PC-3 (cell line): ENCODE results near the gene TAF1D. TPM values are rescaled to one million over a fixed set of nuclear protein-coding genes. Genes with fewer than 3 reads are reported as not detected.
A peak's percentile ranks its signal among the peaks of the same experiment; 100 is the strongest.

Source experiments
- ATAC-seq: fragments of 200-7000 bp; cut with Tn5 transposase; 2 replicates; pipeline ENCODE4 v1.9.1; 2020; ENCODE audit warnings: mild to moderate bottlenecking, moderate library complexity
- BruUV-seq: library from RNA; stranded (reverse); fragments of 400-500 nt; replicated peaks from 2 replicates; lab custom pipeline; 2021; lab: Mats Ljungman, UMichigan
- CTCF ChIA-PET: fragments of 300-600 bp; sonication (Branson Sonifier 250); formaldehyde crosslinking; loops from one replicate; lab custom pipeline; 2022; ENCODE audit warnings: antibody characterized with exemption; lab: Charles Lee
- POLR2A ChIA-PET: fragments of 300-600 bp; sonication (Branson Sonifier 250); formaldehyde crosslinking; loops from one replicate; lab custom pipeline; 2022; ENCODE audit warnings: antibody characterized with exemption; ENCODE audit not compliant: unreplicated experiment; lab: Charles Lee
- DNase-seq: peaks from one replicate; pipeline ENCODE4 v3.0.0-alpha.2; 2015
- H2AFZ ChIP-seq: fragments of 300-600 bp; sonication (generic); 2 replicates; pipeline ENCODE4 v1.6.0; 2016; ENCODE audit warnings: antibody characterized with exemption, low read length
- H3F3A ChIP-seq: fragments of 300-600 bp; sonication (generic); one replicate; pipeline ENCODE4 v1.6.0; 2017; ENCODE audit warnings: antibody characterized with exemption, low read length, control low read depth, mild to moderate bottlenecking; ENCODE audit not compliant: unreplicated experiment
- H3K27ac ChIP-seq: fragments of 300-600 bp; sonication (generic); 2 replicates; pipeline ENCODE4 v1.5.1; 2016; ENCODE audit warnings: mild to moderate bottlenecking, low read length
- H3K27me3 ChIP-seq: fragments of 300-600 bp; sonication (generic); 2 replicates; pipeline ENCODE4 v1.6.1; 2016; ENCODE audit warnings: low read length, mixed read lengths
- H3K36me3 ChIP-seq: fragments of 300-600 bp; sonication (generic); 2 replicates; pipeline ENCODE4 v1.6.1; 2016; ENCODE audit warnings: low read depth, mixed run types, low read length, mixed read lengths
- H3K4me1 ChIP-seq: fragments of 300-600 bp; sonication (generic); 2 replicates; pipeline ENCODE4 v1.5.1; 2016; ENCODE audit warnings: low read length; ENCODE audit not compliant: insufficient read depth
- H3K4me2 ChIP-seq: fragments of 300-600 bp; sonication (generic); 2 replicates; pipeline ENCODE4 v1.6.0; 2016; ENCODE audit warnings: low read length
- H3K4me3 ChIP-seq: fragments of 300-600 bp; sonication (generic); 2 replicates; pipeline ENCODE4 v1.5.1; 2016; ENCODE audit warnings: mild to moderate bottlenecking, low read length, mixed read lengths
- H3K79me2 ChIP-seq: fragments of 300-600 bp; sonication (generic); 2 replicates; pipeline ENCODE4 v1.6.1; 2017; ENCODE audit warnings: low read length, mixed read lengths
- H3K9ac ChIP-seq: fragments of 300-600 bp; sonication (generic); 2 replicates; pipeline ENCODE4 v1.6.0; 2016; ENCODE audit warnings: mild to moderate bottlenecking, low read length
- H3K9me2 ChIP-seq: fragments of 300-600 bp; sonication (generic); replicated peaks from 2 replicates; pipeline ENCODE4 v1.6.1; 2016; ENCODE audit warnings: mixed run types, low read length, mixed read lengths
- H3K9me3 ChIP-seq: fragments of 300-600 bp; sonication (generic); 2 replicates; pipeline ENCODE4 v1.6.1; 2016; ENCODE audit warnings: low read length, mixed read lengths
- H4K20me1 ChIP-seq: fragments of 300-600 bp; sonication (generic); 2 replicates; pipeline ENCODE4 v1.6.1; 2016; ENCODE audit warnings: low read length, mixed read lengths
- CTCF ChIP-seq: fragments of 300-600 bp; sonication (generic); conservative IDR thresholded peaks from 2 replicates; pipeline ENCODE4 v1.5.1; 2017; ENCODE audit warnings: antibody characterized with exemption, low read depth, mild to moderate bottlenecking, low read length
- EZH2 ChIP-seq: fragments of 300-600 bp; sonication (generic); IDR thresholded peaks from one replicate; pipeline ENCODE4 v1.6.1; 2017; ENCODE audit warnings: antibody characterized with exemption, mild to moderate bottlenecking, low read length; ENCODE audit not compliant: unreplicated experiment
- EZH2phosphoT487 ChIP-seq: fragments of 300-600 bp; sonication (generic); IDR thresholded peaks from 2 replicates; pipeline ENCODE4 v1.6.1; 2018; ENCODE audit warnings: mild to moderate bottlenecking, antibody characterized with exemption, low read length, borderline replicate concordance
- intact Hi-C: fragments of 100-400 bp; cut with micrococcal nuclease; formaldehyde crosslinking; loops from 2 replicates; pipeline ENCODE4 v1.9.0; 2023
- total RNA-seq: library from RNA; depleted of rRNA; stranded (reverse); fragments of >200 nt; gene quantifications from 2 replicates; pipeline ENCODE4 v1.2.3, GENCODE V29; 2014

TAF1D gene
- total RNA-seq, 1 experiment from 2014 or later = 135 TPM

DNA sequence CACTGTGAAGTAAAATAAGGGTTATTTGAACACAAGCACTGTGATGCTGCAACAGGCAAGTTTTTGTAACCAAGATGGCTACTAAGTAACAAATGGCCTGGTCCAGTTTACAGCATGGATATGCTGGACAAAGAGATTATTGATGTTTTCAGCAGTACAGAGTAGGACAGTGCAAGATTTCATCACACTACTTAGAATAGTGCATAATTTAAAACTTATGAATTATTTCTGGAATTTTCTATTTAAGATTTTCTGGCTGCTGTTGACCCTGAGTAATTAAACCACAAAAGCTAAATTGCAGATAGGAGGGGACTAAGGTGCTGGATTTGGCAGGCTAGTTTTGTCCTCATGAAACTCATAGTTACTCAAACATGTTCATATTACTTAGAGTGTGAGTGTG, 46.7 kb downstream of the TAF1D start:
- no peak for DNase-seq
- ChIA-PET POLR2A (no interaction called here), CTCF (no interaction called here)
- H3K27ac ChIP-seq = no peak overlapping the region
- no peak for ATAC-seq
- H4K20me1 ChIP-seq = no peaks in the 10 kb centered on the region
- no peaks in the 10 kb centered on the region for H3F3A ChIP-seq
- no peaks in the 10 kb centered on the region for H3K9me2 ChIP-seq
- H3K9me3 ChIP-seq = no peaks in the 10 kb centered on the region
- intact Hi-C loops = no loop called here
- no peak overlapping the region for H3K4me2 ChIP-seq
- no TSS peak for BruUV-seq
- TF ChIP-seq EZH2 (no peak), EZH2phosphoT487 (no peak), CTCF (no peak)
- H3K27me3 ChIP-seq = no peaks in the 10 kb centered on the region
- no peak overlapping the region for H2AFZ ChIP-seq
- H3K9ac ChIP-seq = no peak overlapping the region
- H3K79me2 ChIP-seq = no peaks in the 10 kb centered on the region
- no peak overlapping the region for H3K4me3 ChIP-seq
- H3K4me1 ChIP-seq = no peaks in the 10 kb centered on the region
- H3K36me3 ChIP-seq = peaks cover 72% of the 10 kb centered on the region

GRCh38 chr11:93694109-93694508, 47.2 kb downstream of the TAF1D start:
- ChIA-PET POLR2A (no interaction called here), CTCF (no interaction called here)
- Histone ChIP-seq H3K79me2 (no peaks in the 10 kb centered on the region), H3K4me1 (no peaks in the 10 kb centered on the region), H3K9me3 (no peaks in the 10 kb centered on the region), H2AFZ (no peak overlapping the region), H4K20me1 (no peaks in the 10 kb centered on the region), H3K9ac (no peak overlapping the region), H3K4me2 (no peak overlapping the region), H3K36me3 (peaks cover 72% of the 10 kb centered on the region), H3K9me2 (no peaks in the 10 kb centered on the region), H3K4me3 (no peak overlapping the region), H3K27ac (no peak overlapping the region), H3F3A (no peaks in the 10 kb centered on the region), H3K27me3 (no peaks in the 10 kb centered on the region)
- intact Hi-C loops = no loop called here
- peak; percentile 76 for ATAC-seq
- DNase-seq = peak; percentile 12
- BruUV-seq = no TSS peak
- no peak for TF ChIP-seq EZH2phosphoT487
- no peak for TF ChIP-seq EZH2
- TF ChIP-seq CTCF = peak; percentile 51

DNA sequence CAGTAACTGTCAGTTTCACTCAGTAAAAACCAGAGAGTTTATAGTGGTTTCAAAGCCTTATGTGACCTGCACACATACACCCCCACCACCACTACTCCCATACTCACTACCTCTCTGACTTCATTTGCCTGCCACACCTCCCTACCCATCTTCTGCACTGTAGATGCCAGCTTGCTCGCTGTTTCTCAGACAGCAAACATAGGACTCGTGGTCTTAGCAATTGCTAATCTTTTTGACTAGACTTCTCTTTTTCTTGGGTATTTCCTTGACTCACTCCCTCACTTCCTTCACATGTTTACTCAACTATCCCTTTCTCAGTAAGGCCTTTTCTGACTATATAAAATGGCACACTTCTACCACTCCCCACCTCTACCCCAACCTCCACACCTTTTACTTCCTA, 52.1 kb downstream of the TAF1D start:
- Histone ChIP-seq H3K9ac (no peak overlapping the region), H3K27ac (no peak overlapping the region), H4K20me1 (no peaks in the 10 kb centered on the region), H3K4me3 (no peak overlapping the region), H3K27me3 (no peaks in the 10 kb centered on the region), H3K9me2 (no peaks in the 10 kb centered on the region), H3F3A (no peaks in the 10 kb centered on the region), H3K9me3 (no peaks in the 10 kb centered on the region), H2AFZ (no peak overlapping the region), H3K36me3 (peaks cover 60% of the 10 kb centered on the region), H3K4me1 (no peaks in the 10 kb centered on the region), H3K4me2 (no peak overlapping the region), H3K79me2 (no peaks in the 10 kb centered on the region)
- POLR2A ChIA-PET = no interaction called here
- DNase-seq = peak; percentile 10
- intact Hi-C loops = no loop called here
- CTCF ChIA-PET = interaction anchor here (0.6 kb wide), 1 partner anchor 161 kb away, joined by 3 read pairs; the partner anchor contains the start of gene VSTM5
- TF ChIP-seq EZH2 (no peak), EZH2phosphoT487 (no peak), CTCF (no peak)
- peak; percentile 64 for ATAC-seq
- BruUV-seq = no TSS peak
